Measurements from ENCODE around the gene LCAT. TPM values are rescaled to one million over a fixed set of nuclear protein-coding genes. Genes with fewer than 3 reads are reported as not detected.

The LCAT gene
- total RNA-seq, 4 donors from 2014 or later = 17.9 to 43.9 (median 26.8) TPM

DNA sequence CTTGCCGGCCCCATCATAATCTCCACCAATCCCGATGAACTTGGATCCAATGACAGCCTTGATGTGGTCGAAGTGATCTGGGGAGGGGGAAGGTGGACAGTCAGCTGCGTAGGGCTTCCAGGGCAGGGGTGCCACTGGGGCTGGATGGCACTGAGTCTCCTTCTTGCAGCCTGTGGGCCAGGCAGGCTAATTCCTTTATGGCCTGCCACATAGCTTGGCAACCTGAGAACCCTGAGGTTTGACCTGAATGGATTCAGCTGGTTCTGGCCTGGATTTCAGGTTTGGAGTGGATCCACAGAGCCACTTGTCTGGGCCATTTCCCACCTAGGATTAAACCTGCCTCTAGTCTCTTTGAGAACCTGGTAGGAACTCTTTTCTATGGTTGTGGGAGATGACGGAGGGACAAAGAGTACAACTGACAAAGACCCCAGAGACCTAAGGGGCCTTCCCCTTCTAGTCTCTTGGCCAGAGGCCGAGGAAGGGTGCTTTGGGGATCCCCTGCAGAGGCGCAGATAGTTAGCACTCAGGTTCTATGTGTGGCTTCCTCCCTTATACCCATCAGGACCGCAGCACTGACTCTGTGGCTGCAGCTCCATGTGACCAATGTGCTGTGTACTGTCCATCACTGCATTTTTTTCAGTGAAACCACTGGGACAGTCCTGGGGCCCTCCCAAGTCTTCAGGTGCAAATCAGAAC lies 45.5 kb upstream of the LCAT start:
- Histone ChIP-seq H3K27me3 (no peaks in the 10 kb centered on the region), H3K4me3 (no peak overlapping the region), H3K36me3 (no peaks in the 10 kb centered on the region), H3K9me3 (no peaks in the 10 kb centered on the region), H3K4me1 (peaks cover 0 to 18% (median 6%) of the 10 kb centered on the region in 4 donors), H3K27ac (no peak overlapping the region)
- 76 to 85% methylated on average over 8 of the region's 8 CpGs for WGBS, 2 donors
- DNase-seq (ENCODE audit: low spot score in 2 of 2) = no peak
- no peak for TF ChIP-seq EP300 (IDR thresholded peaks at IDR 0.05)
- TF ChIP-seq, protein P1, sequence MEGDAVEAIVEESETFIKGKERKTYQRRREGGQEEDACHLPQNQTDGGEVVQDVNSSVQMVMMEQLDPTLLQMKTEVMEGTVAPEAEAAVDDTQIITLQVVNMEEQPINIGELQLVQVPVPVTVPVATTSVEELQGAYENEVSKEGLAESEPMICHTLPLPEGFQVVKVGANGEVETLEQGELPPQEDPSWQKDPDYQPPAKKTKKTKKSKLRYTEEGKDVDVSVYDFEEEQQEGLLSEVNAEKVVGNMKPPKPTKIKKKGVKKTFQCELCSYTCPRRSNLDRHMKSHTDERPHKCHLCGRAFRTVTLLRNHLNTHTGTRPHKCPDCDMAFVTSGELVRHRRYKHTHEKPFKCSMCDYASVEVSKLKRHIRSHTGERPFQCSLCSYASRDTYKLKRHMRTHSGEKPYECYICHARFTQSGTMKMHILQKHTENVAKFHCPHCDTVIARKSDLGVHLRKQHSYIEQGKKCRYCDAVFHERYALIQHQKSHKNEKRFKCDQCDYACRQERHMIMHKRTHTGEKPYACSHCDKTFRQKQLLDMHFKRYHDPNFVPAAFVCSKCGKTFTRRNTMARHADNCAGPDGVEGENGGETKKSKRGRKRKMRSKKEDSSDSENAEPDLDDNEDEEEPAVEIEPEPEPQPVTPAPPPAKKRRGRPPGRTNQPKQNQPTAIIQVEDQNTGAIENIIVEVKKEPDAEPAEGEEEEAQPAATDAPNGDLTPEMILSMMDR (IDR thresholded peaks at IDR 0.05) = no peak
- TF ChIP-seq POLR2A (IDR thresholded peaks at IDR 0.05) = no peak

DNA sequence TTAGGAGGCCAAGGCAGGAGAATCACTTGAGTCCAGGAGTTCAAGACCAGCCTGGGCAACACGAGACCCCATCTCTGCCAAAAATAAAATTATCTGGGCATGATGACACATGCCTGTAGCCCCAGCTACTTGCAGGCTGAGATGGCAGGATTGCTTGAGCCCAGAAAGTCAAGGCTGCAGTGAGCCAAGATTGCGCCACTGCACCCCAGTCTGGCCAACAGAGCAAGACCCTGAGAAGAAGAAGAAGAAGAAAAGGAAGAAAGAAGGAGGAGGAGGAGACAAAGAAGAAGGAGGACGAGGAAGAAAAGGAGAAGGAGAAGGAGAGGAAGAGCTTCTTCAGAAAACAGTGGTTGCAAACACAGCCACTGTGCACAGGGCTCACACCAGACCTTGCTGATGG lies 44.8 kb upstream of the LCAT start:
- no peak for DNase-seq (ENCODE audit: low spot score in 2 of 2)
- no peaks in the 10 kb centered on the region for H3K27me3 ChIP-seq
- no peak overlapping the region for H3K27ac ChIP-seq
- TF ChIP-seq POLR2A (IDR thresholded peaks at IDR 0.05) = no peak
- TF ChIP-seq EP300 (IDR thresholded peaks at IDR 0.05) = no peak
- TF ChIP-seq, protein P1 (IDR thresholded peaks at IDR 0.05) = no peak
- H3K9me3 ChIP-seq = no peaks in the 10 kb centered on the region
- peaks cover 0 to 16% (median 5%) of the 10 kb centered on the region in 4 donors for H3K4me1 ChIP-seq
- WGBS, 2 donors = 77 to 79% methylated on average over 3 of the region's 3 CpGs
- H3K36me3 ChIP-seq = no peaks in the 10 kb centered on the region
- H3K4me3 ChIP-seq = no peak overlapping the region

DNA sequence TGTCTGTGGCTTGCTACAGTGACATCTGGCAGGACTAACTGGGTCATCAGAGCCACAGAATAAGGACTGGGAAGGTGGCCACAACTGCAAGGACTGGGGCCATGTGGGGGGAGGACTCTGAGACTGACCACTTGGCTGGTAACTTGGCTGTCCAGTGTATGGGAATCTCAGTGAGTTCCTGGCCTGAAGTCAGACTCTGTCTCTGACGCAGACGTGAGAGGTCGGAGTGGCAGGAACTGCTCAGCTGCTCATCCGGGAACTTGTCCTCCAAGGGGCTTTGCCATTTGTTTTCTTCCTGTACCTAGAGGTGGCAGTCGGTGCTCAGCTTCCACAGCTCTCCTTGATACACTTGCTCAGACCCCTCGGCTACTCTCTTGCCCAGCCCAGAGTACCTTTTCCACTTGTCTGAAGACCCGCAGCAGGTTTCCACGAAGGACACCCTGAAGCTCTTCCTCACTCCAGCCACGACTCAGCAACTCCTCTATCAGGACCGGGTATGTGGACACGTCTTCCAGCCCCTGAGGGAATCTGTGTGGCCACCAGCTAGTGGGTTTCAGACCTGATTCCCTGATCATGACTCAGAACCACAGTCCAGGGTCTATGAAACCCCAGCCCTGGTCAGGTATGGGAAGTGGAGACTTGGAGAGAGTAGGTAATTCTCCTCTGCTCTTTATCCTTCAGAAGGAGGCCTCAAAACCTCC lies 43.7 kb upstream of the LCAT start:
- WGBS, 2 donors = 65 to 72% methylated on average over 11 of the region's 11 CpGs
- H3K27ac ChIP-seq = no peak overlapping the region
- H3K27me3 ChIP-seq = no peaks in the 10 kb centered on the region
- H3K4me3 ChIP-seq = no peak overlapping the region
- H3K36me3 ChIP-seq = no peaks in the 10 kb centered on the region
- peaks cover 0 to 5% (median 0%) of the 10 kb centered on the region in 4 donors for H3K4me1 ChIP-seq
- TF ChIP-seq, protein P1 (IDR thresholded peaks at IDR 0.05) = no peak
- TF ChIP-seq POLR2A (IDR thresholded peaks at IDR 0.05) = no peak
- no peak for TF ChIP-seq EP300 (IDR thresholded peaks at IDR 0.05)
- no peak for DNase-seq (ENCODE audit: low spot score in 2 of 2)
- H3K9me3 ChIP-seq = no peaks in the 10 kb centered on the region

DNA sequence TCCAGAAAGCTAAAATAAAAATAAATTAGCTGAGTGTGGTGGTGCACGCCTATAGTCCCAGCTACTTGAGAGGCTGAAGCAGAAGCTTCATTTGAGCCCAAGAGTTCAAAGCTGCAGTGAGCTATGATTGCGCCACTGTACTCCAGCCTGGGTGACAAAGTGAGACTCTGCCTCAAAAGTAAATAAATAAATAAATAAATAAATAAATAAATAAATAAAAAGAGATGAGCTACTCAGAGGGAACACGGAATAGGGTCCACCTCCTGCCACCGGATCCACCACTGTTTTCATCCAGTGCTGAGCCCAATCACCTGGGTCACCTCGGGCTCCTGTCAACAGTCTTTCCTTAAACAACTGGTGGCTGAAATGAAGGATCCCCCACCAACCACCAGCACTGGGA lies 43.0 kb upstream of the LCAT start:
- TF ChIP-seq POLR2A (IDR thresholded peaks at IDR 0.05) (no peak), EP300 (IDR thresholded peaks at IDR 0.05) (no peak)
- TF ChIP-seq, protein P1 (IDR thresholded peaks at IDR 0.05) = no peak
- no peak for DNase-seq (ENCODE audit: low spot score in 2 of 2)
- no peak overlapping the region for H3K27ac ChIP-seq
- H3K27me3 ChIP-seq = no peaks in the 10 kb centered on the region
- no peaks in the 10 kb centered on the region for H3K36me3 ChIP-seq
- H3K4me3 ChIP-seq = no peak overlapping the region
- WGBS, 2 donors = 88 to 94% methylated on average over 5 of the region's 5 CpGs
- no peaks in the 10 kb centered on the region for H3K9me3 ChIP-seq
- peaks cover 0 to 4% (median 0%) of the 10 kb centered on the region in 4 donors for H3K4me1 ChIP-seq

DNA sequence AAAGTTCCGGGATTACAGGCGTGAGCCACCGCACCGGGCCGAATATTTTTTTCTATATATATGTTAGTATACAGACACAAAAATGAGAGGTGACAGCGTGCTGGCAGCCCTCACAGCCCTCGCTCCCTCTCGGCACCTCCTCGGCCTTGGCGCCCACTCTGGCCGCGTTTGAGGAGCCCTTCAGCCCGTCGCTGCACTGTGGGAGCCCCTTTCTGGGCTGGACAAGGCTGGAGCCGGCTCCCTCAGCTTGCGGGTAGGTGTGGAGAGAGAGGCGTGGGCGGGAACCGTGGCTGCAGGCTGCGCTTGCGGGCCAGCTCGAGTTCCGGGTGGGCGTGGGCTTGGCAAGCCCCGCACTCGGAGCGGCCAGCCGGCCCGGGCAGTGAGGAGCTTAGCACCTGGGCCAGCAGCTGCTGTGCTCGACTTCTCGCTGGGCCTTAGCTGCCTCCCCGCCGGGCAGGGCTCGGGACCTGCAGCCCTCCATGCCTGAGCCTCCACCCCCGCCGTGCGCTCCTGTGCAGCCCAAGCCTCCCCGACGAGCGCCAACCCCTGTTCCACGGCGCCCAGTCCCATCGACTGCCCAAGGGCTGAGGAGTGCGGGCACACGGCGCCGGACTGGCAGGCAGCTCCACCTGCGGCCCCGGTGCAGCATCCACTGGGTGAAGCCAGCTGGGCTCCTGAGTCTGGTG lies 38.2 kb upstream of the LCAT start:
- 94% methylated on average over 38 to 41 of the region's 49 CpGs for WGBS, 2 donors
- peaks cover 0 to 4% (median 0%) of the 10 kb centered on the region in 4 donors for H3K4me1 ChIP-seq
- no peak for DNase-seq (ENCODE audit: low spot score in 2 of 2)
- no peak overlapping the region for H3K27ac ChIP-seq
- TF ChIP-seq POLR2A (IDR thresholded peaks at IDR 0.05) (no peak), EP300 (IDR thresholded peaks at IDR 0.05) (no peak)
- TF ChIP-seq, protein P1 (IDR thresholded peaks at IDR 0.05) = no peak
- no peaks in the 10 kb centered on the region for H3K36me3 ChIP-seq
- H3K9me3 ChIP-seq = no peaks in the 10 kb centered on the region
- no peak overlapping the region for H3K4me3 ChIP-seq
- H3K27me3 ChIP-seq = peaks cover 0 to 9% of the 10 kb centered on the region in 2 donors

All from tibial nerve (tissue), 4 donors.